Activated T-cell treated with anti-CD3 and anti-CD28 coated beads, Interleukin-2, amount 50 U/mL, for 24 hours (primary cell): ENCODE data around the gene SGMS1.

Source experiments
- DNase-seq: peaks from one replicate; pipeline ENCODE4 v3.0.0-alpha.2; 2020
- H3K27ac Mint-ChIP-seq: 2 replicates; pipeline ENCODE4 v1.8.0; 2020; ENCODE audit warnings: mild to moderate bottlenecking, mixed read lengths
- H3K27me3 Mint-ChIP-seq: 2 replicates; pipeline ENCODE4 v1.8.0; 2020; ENCODE audit warnings: mixed read lengths
- H3K36me3 Mint-ChIP-seq: 2 replicates; pipeline ENCODE4 v1.8.0; 2020; ENCODE audit warnings: low read depth, mixed read lengths
- H3K4me1 Mint-ChIP-seq: 2 replicates; pipeline ENCODE4 v1.8.0; 2020; ENCODE audit warnings: low read depth, mixed read lengths
- H3K4me3 Mint-ChIP-seq: 2 replicates; pipeline ENCODE4 v1.8.0; 2020; ENCODE audit warnings: mild to moderate bottlenecking, moderate library complexity, mixed read lengths
- H3K9me3 Mint-ChIP-seq: 2 replicates; pipeline ENCODE4 v1.8.0; 2020; ENCODE audit warnings: mixed read lengths

SGMS1 gene

DNA sequence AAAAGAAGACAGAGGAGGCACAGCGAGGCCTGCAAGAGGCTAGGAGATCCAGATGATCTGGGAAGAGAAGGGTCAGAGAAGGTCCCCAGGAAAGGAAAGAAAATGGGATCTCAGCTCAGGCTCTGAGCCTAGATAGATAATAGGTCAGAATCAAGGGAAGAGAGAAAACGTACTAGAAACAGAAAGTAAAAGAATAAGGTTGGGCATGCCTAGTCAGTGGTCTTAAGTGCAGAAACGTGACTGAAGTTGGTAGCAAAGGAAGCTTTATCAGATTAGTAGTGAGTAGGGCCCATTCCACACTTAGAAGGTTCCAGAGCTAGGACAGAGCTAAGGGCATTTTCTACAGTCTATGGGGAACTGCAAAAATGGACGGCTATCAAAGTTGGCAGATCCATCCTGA, 287.6 kb downstream of the SGMS1 start:
- H3K27ac Mint-ChIP-seq, result no peak overlapping the region
- H3K9me3 Mint-ChIP-seq, result no peaks in the 10 kb centered on the region
- DNase-seq, result no peak
- no peak overlapping the region for H3K4me3 Mint-ChIP-seq
- peaks cover 26% of the 10 kb centered on the region for H3K4me1 Mint-ChIP-seq
- peaks cover 33% of the 10 kb centered on the region for H3K36me3 Mint-ChIP-seq
- H3K27me3 Mint-ChIP-seq, result no peaks in the 10 kb centered on the region

DNA sequence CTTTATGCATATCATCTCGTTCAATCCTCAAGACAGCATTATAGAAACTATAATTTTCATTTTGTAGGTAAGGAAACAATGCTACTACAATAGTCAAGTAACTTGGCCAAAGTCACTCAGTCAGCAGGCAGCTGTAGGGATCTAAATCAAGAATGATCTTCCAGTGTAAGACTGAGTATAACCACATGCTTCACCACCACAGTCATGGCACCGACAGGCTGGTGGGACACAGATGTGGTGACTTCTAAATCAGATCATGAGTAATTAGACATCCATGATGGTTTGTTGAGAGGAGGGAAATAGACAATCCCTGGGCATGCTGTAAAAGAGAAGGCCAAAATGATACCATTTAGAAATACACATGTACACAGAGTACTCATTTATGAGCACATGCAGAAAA, 288.4 kb downstream of the SGMS1 start:
- Mint-ChIP-seq H3K9me3 (no peaks in the 10 kb centered on the region), H3K36me3 (peaks cover 26% of the 10 kb centered on the region), H3K27me3 (no peaks in the 10 kb centered on the region), H3K4me1 (peaks cover 26% of the 10 kb centered on the region), H3K27ac (no peak overlapping the region), H3K4me3 (no peak overlapping the region)
- no peak for DNase-seq

DNA sequence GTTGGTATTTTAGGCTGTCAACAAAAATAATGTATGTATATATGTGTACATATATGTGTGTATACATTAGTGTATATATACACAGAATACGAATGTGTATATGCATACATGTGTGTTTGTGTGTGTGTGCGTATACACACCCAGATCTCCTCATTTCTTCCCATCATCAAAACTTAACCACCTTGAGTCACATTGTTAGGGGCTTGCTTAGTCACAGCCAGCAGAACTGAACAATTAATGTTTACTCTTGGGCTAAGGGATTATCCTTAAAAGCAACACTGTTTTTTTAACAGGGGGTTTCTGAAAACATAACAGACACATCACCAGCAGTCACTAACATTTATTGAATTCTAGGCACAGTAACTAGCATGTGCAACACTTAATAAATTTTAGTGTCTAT, 289.5 kb downstream of the SGMS1 start:
- Mint-ChIP-seq H3K4me1 (peaks cover 28% of the 10 kb centered on the region), H3K27ac (no peak overlapping the region), H3K27me3 (no peaks in the 10 kb centered on the region), H3K9me3 (no peaks in the 10 kb centered on the region), H3K36me3 (peaks cover 15% of the 10 kb centered on the region), H3K4me3 (no peak overlapping the region)
- no peak for DNase-seq

DNA sequence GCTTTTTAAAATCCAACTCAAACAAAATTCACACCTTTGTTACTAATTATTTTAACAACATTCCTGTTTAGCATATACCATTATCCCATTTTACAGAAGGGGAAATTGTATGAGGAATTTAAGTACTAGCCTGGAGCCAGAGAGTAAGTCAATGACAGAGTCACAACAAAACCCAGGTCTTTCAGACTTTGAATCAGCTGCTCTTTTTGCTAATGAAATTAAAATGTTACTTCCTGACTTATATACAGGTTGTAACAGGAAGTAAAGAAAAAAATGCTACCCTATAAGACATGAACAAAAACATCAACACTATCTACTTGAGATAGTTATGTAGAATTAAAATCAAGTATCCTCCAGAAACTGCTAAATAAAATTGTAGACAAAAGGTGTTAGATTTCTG, 289.9 kb downstream of the SGMS1 start:
- Mint-ChIP-seq H3K4me1 (peaks cover 28% of the 10 kb centered on the region), H3K4me3 (no peak overlapping the region), H3K9me3 (no peaks in the 10 kb centered on the region), H3K27me3 (no peaks in the 10 kb centered on the region), H3K27ac (no peak overlapping the region), H3K36me3 (peaks cover 11% of the 10 kb centered on the region)
- no peak for DNase-seq

DNA sequence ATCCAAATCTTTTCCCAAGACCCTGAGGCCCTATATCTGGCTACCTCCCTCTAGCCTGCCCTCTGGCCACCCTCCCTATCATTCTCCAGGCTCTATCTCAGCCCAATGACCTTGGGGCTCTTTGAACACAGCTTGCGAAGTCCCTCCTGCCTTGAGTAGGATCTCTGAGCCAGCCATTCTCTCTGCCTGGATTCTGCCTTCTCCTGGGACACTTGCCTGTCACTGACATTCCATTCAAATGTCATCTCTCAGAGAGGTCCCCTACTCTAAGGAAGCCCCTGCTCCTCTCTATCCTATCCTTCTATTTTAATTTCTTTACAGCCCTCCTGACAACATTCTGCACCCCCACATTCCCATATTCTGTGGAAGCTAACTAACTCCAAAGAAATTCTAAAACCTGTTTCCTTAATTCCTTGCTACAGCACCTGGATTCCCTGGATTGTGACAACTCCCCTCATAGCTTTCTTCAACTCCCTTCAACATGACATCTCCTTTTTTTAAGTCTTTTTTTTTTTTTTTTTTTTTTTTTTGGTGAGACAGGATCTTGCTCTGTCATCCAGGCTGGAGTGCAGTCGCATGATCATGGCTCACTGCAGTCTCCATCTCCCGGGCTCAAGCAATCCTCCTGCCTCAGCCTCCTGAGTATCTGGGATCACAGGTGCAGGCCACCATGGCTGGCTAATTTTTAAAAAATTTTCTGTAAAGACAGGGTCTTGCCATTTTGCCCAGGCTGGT, 291.5 kb downstream of the SGMS1 start:
- DNase-seq, result no peak
- peaks cover 15% of the 10 kb centered on the region for H3K36me3 Mint-ChIP-seq
- H3K27ac Mint-ChIP-seq, result no peak overlapping the region
- H3K9me3 Mint-ChIP-seq, result no peaks in the 10 kb centered on the region
- no peak overlapping the region for H3K4me3 Mint-ChIP-seq
- peaks cover 24% of the 10 kb centered on the region for H3K4me1 Mint-ChIP-seq
- no peaks in the 10 kb centered on the region for H3K27me3 Mint-ChIP-seq

DNA sequence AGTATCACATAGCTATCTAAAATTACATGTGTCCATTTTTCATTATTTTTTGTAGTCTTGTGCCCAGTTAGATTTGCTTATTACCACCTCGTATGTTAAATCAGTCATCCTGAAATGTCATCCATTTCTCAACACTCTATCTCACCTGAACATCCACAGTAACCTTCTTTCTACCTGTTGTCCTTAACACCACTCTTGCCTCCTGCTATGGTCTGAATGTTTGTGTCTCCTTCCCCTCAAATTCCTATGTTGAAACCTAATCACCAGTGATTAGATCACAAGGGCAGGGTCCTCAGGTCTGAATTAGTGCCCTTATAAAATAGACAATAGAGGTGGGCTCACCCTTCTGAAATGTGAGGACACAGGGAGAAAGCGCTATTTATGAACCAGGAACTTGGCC, 292.3 kb downstream of the SGMS1 start:
- DNase-seq, result no peak
- Mint-ChIP-seq H3K27me3 (no peaks in the 10 kb centered on the region), H3K4me3 (no peak overlapping the region), H3K27ac (no peak overlapping the region), H3K4me1 (peaks cover 26% of the 10 kb centered on the region), H3K9me3 (no peaks in the 10 kb centered on the region), H3K36me3 (peaks cover 21% of the 10 kb centered on the region)

DNA sequence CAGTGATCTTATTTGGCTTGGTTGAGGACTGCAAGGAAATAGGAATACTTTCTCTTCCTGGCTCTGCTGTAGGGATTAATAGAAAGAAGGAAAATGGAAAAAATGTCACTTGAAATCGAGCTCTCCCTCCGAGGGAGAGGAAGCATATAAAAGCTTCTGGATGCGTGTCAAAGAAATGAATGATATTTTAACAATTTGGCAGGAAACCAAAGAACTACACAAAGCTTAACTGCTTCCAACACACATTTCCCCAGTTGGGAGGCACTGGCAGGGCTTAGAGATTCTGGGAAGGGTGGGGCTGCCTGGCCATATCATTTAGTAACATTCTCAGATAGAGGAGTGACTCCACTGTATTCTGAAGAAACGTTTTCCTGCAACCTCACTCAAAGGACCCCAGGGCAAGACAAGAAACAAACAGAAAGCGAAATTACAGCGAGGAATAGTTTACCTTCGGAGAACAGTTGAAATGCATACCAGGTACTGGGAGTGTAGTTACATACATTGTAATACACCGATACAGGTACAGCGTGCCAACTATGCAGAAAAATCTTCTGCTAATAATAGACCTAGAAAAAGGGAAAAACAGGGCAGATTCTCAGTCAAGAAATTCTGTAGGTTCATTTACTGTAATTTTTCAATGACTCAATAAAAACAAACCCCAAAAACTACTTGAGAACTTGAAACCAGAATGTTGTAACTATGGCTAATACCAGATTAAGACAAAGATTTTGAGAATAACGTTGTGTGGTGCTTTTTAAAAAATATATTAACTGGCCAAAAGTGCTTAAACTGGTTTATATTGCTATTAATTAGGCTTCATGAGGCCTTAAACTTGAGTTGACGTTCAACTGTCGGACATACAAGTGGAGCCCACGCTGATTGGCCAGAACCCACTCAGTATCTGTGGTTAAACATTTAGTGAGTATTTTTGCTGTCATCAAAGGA, 296.7 kb downstream of the SGMS1 start:
- peaks cover 20% of the 10 kb centered on the region for H3K4me1 Mint-ChIP-seq
- no peak for DNase-seq
- H3K4me3 Mint-ChIP-seq, result no peak overlapping the region
- peaks cover 30% of the 10 kb centered on the region for H3K36me3 Mint-ChIP-seq
- no peaks in the 10 kb centered on the region for H3K27me3 Mint-ChIP-seq
- H3K9me3 Mint-ChIP-seq, result no peaks in the 10 kb centered on the region
- no peak overlapping the region for H3K27ac Mint-ChIP-seq

DNA sequence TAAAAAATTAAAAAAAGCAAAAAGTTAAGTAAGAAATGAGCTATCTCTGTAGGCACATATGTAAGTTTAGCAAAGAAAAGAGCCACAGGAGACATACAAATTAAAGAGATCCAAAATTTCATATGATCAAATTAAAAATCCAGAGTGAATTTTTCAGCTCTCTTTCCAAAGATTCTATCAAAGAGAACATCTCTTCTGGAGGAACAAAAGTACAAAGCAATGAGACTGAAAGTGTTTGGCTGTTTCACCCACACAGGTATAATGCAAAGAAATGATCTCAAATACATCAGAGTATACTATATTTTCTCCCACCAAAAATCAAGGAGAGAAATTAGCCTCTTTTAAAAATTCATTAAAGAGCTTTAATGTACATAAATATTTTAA, 297.6 kb downstream of the SGMS1 start:
- Mint-ChIP-seq H3K9me3 (no peaks in the 10 kb centered on the region), H3K4me3 (no peak overlapping the region), H3K27ac (no peak overlapping the region), H3K36me3 (peaks cover 37% of the 10 kb centered on the region), H3K4me1 (peaks cover 22% of the 10 kb centered on the region), H3K27me3 (no peaks in the 10 kb centered on the region)
- DNase-seq, result no peak

DNA sequence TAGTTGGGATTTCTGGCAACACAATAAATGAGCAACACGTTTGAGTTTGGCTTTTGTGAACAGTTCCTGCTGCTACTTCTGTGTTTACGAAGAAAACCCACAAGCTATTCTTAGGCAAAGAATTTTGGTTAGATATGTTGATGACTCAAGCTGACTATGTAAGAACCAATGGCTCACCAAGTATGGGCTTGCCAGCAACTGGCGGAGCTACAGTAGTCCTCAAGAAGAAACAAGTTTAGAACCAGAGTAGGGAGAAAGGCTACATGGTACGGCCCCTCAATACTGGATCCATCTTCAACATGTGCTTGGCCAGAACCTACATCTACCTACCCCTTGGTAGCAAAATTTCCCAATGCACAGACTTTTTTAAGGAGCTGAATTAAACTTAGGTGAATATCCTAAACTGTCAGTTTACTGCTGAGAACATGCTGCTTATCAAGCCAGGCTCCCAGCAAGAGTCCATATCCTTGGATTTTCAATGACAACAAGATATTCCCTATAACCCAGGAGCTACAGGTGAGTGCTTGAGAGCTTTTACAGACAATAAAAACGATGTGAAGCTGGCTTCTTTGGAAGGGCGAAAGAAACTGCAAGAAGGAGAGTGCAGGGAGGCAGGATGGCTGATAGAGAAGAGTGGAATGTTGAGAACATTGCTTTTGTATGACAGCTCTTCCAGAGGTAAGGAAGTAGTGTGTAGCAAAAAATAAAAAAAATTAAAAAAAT, 298.1 kb downstream of the SGMS1 start:
- Mint-ChIP-seq H3K36me3 (peaks cover 40% of the 10 kb centered on the region), H3K27ac (no peak overlapping the region), H3K4me1 (peaks cover 22% of the 10 kb centered on the region), H3K27me3 (no peaks in the 10 kb centered on the region), H3K9me3 (no peaks in the 10 kb centered on the region), H3K4me3 (no peak overlapping the region)
- DNase-seq, result no peak

DNA sequence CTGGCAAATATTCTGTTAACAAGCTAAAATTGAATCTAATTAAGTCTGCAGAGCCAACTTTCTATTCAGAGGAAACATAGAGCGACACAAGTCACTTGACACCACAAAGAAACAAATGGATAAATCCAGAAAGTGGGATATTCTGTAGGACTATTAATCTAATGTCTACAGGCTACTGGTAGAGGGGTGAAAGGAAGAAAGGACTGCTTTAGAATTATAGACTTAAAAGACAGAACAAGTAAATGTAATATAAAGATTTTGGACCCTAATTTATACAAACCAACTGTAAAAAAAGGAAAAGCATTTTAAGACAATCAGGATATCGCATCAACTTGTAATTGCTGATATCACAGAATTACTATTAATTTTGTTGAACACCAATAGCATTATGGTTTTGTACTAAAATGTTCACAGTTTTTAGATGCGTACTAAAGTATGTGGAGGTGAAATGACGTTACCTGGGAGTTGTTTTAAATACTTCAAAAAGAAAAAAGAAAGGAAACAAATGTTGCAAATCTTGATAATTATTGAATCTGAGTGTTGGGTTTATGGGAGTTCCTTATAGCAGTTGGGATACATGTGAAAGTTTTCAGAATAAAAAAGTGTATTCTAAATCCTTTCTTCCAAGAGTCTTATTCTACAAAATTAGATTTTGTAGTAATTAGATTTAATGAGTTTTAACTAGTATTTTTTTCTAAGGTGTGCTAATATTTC, 298.9 kb downstream of the SGMS1 start:
- peaks cover 43% of the 10 kb centered on the region for H3K36me3 Mint-ChIP-seq

DNA sequence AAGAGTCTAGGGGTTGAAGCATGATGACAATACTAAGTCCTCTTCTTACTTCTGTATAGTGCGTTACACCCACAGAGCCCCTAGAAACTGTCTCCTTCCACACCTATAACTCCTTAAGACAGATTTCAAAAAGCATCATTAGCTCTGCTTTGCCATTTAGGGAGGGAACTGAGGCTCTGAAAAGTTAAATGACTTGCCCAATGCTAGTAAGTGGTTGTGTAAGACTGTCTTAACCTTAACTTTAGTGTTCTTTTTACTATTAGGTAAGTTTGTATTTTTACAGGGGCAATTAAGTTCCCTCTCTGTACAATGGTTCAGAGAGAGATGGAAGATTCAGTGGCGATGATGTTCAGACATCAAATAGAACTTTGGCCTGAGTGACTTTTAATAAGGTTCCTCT, 299.7 kb downstream of the SGMS1 start:
- DNase-seq, result no peak
- Mint-ChIP-seq H3K27ac (no peak overlapping the region), H3K9me3 (no peaks in the 10 kb centered on the region), H3K36me3 (peaks cover 48% of the 10 kb centered on the region), H3K4me1 (peaks cover 19% of the 10 kb centered on the region), H3K27me3 (no peaks in the 10 kb centered on the region), H3K4me3 (no peak overlapping the region)

More for the DNA sequence above, 298.9 kb downstream of the SGMS1 start:
- no peaks in the 10 kb centered on the region for H3K27me3 Mint-ChIP-seq
- H3K9me3 Mint-ChIP-seq, result no peaks in the 10 kb centered on the region
- H3K4me3 Mint-ChIP-seq, result no peak overlapping the region
- H3K4me1 Mint-ChIP-seq, result peaks cover 22% of the 10 kb centered on the region
- no peak overlapping the region for H3K27ac Mint-ChIP-seq
- DNase-seq, result no peak

DNA sequence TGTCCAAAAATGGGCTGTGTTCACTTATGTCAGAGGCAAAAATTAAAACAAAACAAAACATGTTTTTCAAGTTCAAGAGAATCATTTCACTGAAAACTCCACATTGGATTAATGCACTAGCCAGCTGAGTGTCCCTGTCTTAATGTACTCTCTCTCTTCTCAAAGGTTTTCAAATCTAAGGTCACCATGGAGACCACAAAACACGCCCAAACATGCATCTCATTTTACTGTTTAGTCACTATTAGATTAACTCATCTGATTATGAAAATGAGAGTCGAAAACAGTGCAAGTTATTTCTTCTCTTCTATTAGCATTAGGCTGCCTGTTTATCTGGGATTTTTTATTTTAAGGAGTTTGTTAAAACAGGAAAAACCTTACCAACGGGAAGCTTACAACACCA, 301.7 kb downstream of the SGMS1 start:
- H3K9me3 Mint-ChIP-seq, result no peaks in the 10 kb centered on the region
- peaks cover 19% of the 10 kb centered on the region for H3K4me1 Mint-ChIP-seq
- H3K27ac Mint-ChIP-seq, result no peak overlapping the region
- no peak overlapping the region for H3K4me3 Mint-ChIP-seq
- H3K36me3 Mint-ChIP-seq, result peaks cover 53% of the 10 kb centered on the region
- DNase-seq, result no peak
- no peaks in the 10 kb centered on the region for H3K27me3 Mint-ChIP-seq

DNA sequence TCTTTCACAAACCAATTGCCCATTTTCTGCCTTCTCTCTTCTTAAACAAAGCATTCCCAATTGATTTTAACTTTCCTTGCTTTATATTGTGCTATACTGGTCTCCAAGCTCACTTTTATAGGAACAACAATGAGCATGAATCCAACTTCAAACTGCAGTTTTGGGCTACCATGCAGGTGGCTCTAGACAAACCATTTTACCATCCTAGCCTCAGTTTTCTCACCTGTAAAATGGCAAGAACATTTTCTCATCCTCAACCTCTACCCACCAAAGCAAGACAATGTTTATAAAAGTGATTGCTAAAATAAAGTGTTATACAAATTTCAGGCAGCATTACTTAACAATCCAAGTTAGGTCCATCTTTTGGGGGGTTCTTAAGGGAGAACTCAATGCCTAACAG, 305.6 kb downstream of the SGMS1 start:
- H3K27me3 Mint-ChIP-seq, result no peaks in the 10 kb centered on the region
- no peaks in the 10 kb centered on the region for H3K9me3 Mint-ChIP-seq
- peaks cover 56% of the 10 kb centered on the region for H3K36me3 Mint-ChIP-seq
- DNase-seq, result no peak
- H3K4me1 Mint-ChIP-seq, result peaks cover 15% of the 10 kb centered on the region
- no peak overlapping the region for H3K27ac Mint-ChIP-seq
- no peak overlapping the region for H3K4me3 Mint-ChIP-seq
